WTC11 (cell line): ENCODE results near the gene MCFD2. TPM values are rescaled to one million over a fixed set of nuclear protein-coding genes. Genes with fewer than 3 reads are reported as not detected.

Experiments used
- ATAC-seq: fragments of 200-7000 bp; cut with Tn5 transposase; 2 replicates; pipeline ENCODE4 v1.10.0; 2021; ENCODE audit warnings: mild to moderate bottlenecking, moderate library complexity
- CTCF ChIA-PET: fragments of 300-600 bp; sonication (Branson Sonifier 250); formaldehyde crosslinking; loops from one replicate; lab custom pipeline; 2021; ENCODE audit warnings: antibody characterized with exemption; lab: Charles Lee
- POLR2A ChIA-PET: fragments of 350-600 bp; sonication (Branson Sonifier 250); formaldehyde crosslinking; loops from one replicate; lab custom pipeline; 2021; ENCODE audit warnings: antibody characterized with exemption; lab: Charles Lee
- DNase-seq: peaks from one replicate; pipeline ENCODE4 v3.0.0; 2021; ENCODE audit warnings: low spot score
- H3K27ac Mint-ChIP-seq: 2 replicates; pipeline ENCODE4 v1.8.0; 2021; ENCODE audit warnings: mixed read lengths
- H3K27me3 Mint-ChIP-seq: 2 replicates; pipeline ENCODE4 v1.8.0; 2021; ENCODE audit warnings: low read depth, mild to moderate bottlenecking, moderate library complexity, mixed read lengths
- H3K36me3 Mint-ChIP-seq: 2 replicates; pipeline ENCODE4 v1.8.0; 2021; ENCODE audit warnings: mixed read lengths
- H3K4me1 Mint-ChIP-seq: 2 replicates; pipeline ENCODE4 v1.8.0; 2022; ENCODE audit warnings: mixed read lengths
- H3K4me3 Mint-ChIP-seq: 2 replicates; pipeline ENCODE4 v1.8.0; 2021; ENCODE audit warnings: mild to moderate bottlenecking, moderate library complexity, mixed read lengths
- H3K9me3 Mint-ChIP-seq: 2 replicates; pipeline ENCODE4 v1.8.0; 2021; ENCODE audit warnings: mixed read lengths
- FOXK1 ChIP-seq: sonication (generic); formaldehyde crosslinking; IDR thresholded peaks from 2 replicates; pipeline ENCODE4 v1.8.0; 2022; ENCODE audit warnings: mild to moderate bottlenecking, moderate library complexity, missing genetic modification reagents
- GABPB1 ChIP-seq: sonication (generic); formaldehyde crosslinking; IDR thresholded peaks from 2 replicates; pipeline ENCODE4 v1.8.1; 2023; ENCODE audit warnings: mild to moderate bottlenecking, missing genetic modification reagents
- HMGA2 ChIP-seq: fragments of 250-450 bp; sonication (Bioruptor Pico); IDR thresholded peaks from 2 replicates; pipeline ENCODE4 v1.4.0; 2021; ENCODE audit warnings: mild to moderate bottlenecking, moderate library complexity
- IRF2 ChIP-seq: sonication (generic); formaldehyde crosslinking; IDR thresholded peaks from 2 replicates; pipeline ENCODE4 v1.8.0; 2022; ENCODE audit warnings: low read depth, missing genetic modification reagents, borderline replicate concordance
- JAZF1 ChIP-seq: fragments of 250-450 bp; sonication (Bioruptor Pico); IDR thresholded peaks from 2 replicates; pipeline ENCODE4 v1.9.0; 2021; ENCODE audit warnings: moderate library complexity, mild to moderate bottlenecking, inconsistent platforms
- NR2C2 ChIP-seq: sonication (generic); formaldehyde crosslinking; IDR thresholded peaks from 2 replicates; pipeline ENCODE4 v1.8.0; 2022; ENCODE audit warnings: mild to moderate bottlenecking, missing genetic modification reagents
- RORB ChIP-seq: fragments of 250-450 bp; sonication (Bioruptor Pico); IDR thresholded peaks from 2 replicates; pipeline ENCODE4 v1.9.0; 2021; ENCODE audit warnings: mild to moderate bottlenecking
- SMAD4 ChIP-seq: sonication (generic); formaldehyde crosslinking; IDR thresholded peaks from 2 replicates; pipeline ENCODE4 v1.8.0; 2022; ENCODE audit warnings: mild to moderate bottlenecking, missing genetic modification reagents
- TEAD1 ChIP-seq: sonication (generic); formaldehyde crosslinking; IDR thresholded peaks from 2 replicates; pipeline ENCODE4 v1.8.0; 2022; ENCODE audit warnings: mild to moderate bottlenecking, missing genetic modification reagents
- ZNF138 ChIP-seq: sonication (generic); formaldehyde crosslinking; conservative IDR thresholded peaks from 2 replicates; pipeline ENCODE4 v1.8.1; 2022; ENCODE audit warnings: mild to moderate bottlenecking, moderate library complexity, missing genetic modification reagents
- total RNA-seq: library from RNA; stranded (reverse); gene quantifications from 3 replicates; pipeline ENCODE4 v1.2.3, GENCODE V29; 2021
- TF ChIP-seq, protein P1 (sequence below): fragments of 250-450 bp; sonication (Bioruptor Pico); IDR thresholded peaks from 2 replicates; pipeline ENCODE4 v1.9.0; 2021; ENCODE audit warnings: mild to moderate bottlenecking
- TF ChIP-seq, protein P2 (sequence below): sonication (generic); formaldehyde crosslinking; IDR thresholded peaks from 2 replicates; pipeline ENCODE4 v1.8.0; 2023; ENCODE audit warnings: missing genetic modification reagents
- TF ChIP-seq, protein P3 (sequence below): fragments of 250-450 bp; sonication (Bioruptor Pico); IDR thresholded peaks from 2 replicates; pipeline ENCODE4 v1.9.0; 2021; ENCODE audit warnings: moderate library complexity, mild to moderate bottlenecking, inconsistent platforms, borderline replicate concordance
- TF ChIP-seq, protein P4 (sequence below): sonication (generic); formaldehyde crosslinking; IDR thresholded peaks from 2 replicates; pipeline ENCODE4 v1.8.1; 2022; ENCODE audit warnings: missing genetic modification reagents, borderline replicate concordance
- TF ChIP-seq, protein P5 (sequence below): fragments of 250-450 bp; sonication (Bioruptor Pico); IDR thresholded peaks from 2 replicates; pipeline ENCODE4 v1.8.0; 2021; ENCODE audit warnings: mild to moderate bottlenecking
- TF ChIP-seq, protein P6 (sequence below): sonication (generic); formaldehyde crosslinking; IDR thresholded peaks from 2 replicates; pipeline ENCODE4 v1.8.1; 2022; ENCODE audit warnings: mild to moderate bottlenecking, missing genetic modification reagents, moderate library complexity, borderline replicate concordance
- TF ChIP-seq, protein P7 (sequence below): sonication (generic); formaldehyde crosslinking; conservative IDR thresholded peaks from 2 replicates; pipeline ENCODE4 v1.8.1; 2022; ENCODE audit warnings: mild to moderate bottlenecking, missing genetic modification reagents
- TF ChIP-seq, protein P8 (sequence below): sonication (generic); formaldehyde crosslinking; IDR thresholded peaks from 2 replicates; pipeline ENCODE4 v1.8.1; 2023; ENCODE audit warnings: mild to moderate bottlenecking, missing genetic modification reagents
- TF ChIP-seq, protein P9 (sequence below): sonication (generic); formaldehyde crosslinking; IDR thresholded peaks from 2 replicates; pipeline ENCODE4 v1.8.1; 2023; ENCODE audit warnings: mild to moderate bottlenecking, missing genetic modification reagents

MCFD2 gene
- total RNA-seq, 1 experiment from 2014 or later: 68.1 TPM

DNA sequence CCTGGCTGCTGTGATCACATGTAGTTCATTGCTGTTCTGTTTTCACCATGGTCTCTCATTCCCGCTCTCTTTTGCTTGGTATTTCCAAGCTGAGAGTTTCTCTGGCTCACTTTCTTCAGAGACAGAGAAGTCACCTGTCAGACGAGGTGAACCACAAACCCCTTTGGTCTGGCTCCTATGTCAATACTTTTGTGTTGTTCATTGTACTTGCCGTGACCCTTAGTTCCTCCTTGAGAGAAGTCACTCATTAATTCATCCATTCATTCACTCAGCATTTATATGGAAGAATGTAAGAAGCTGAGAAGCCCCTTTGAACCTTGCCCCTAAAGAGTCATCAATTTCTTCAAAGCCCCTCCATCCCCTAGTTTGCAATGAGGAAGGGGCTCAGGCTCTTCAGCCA, 15.2 kb downstream of the MCFD2 start (continued):
- TF ChIP-seq, protein P1, sequence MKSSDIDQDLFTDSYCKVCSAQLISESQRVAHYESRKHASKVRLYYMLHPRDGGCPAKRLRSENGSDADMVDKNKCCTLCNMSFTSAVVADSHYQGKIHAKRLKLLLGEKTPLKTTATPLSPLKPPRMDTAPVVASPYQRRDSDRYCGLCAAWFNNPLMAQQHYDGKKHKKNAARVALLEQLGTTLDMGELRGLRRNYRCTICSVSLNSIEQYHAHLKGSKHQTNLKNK (CRISPR knock-in tag): no peak
- TF ChIP-seq, protein P2, sequence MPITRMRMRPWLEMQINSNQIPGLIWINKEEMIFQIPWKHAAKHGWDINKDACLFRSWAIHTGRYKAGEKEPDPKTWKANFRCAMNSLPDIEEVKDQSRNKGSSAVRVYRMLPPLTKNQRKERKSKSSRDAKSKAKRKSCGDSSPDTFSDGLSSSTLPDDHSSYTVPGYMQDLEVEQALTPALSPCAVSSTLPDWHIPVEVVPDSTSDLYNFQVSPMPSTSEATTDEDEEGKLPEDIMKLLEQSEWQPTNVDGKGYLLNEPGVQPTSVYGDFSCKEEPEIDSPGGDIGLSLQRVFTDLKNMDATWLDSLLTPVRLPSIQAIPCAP (CRISPR knock-in tag): no peak
- no peak for TF ChIP-seq IRF2
- TF ChIP-seq, protein P3, sequence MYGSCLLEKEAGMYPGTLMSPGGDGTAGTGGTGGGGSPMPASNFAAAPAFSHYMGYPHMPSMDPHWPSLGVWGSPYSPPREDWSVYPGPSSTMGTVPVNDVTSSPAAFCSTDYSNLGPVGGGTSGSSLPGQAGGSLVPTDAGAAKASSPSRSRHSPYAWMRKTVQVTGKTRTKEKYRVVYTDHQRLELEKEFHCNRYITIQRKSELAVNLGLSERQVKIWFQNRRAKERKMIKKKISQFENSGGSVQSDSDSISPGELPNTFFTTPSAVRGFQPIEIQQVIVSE (CRISPR knock-in tag): no peak

DNA sequence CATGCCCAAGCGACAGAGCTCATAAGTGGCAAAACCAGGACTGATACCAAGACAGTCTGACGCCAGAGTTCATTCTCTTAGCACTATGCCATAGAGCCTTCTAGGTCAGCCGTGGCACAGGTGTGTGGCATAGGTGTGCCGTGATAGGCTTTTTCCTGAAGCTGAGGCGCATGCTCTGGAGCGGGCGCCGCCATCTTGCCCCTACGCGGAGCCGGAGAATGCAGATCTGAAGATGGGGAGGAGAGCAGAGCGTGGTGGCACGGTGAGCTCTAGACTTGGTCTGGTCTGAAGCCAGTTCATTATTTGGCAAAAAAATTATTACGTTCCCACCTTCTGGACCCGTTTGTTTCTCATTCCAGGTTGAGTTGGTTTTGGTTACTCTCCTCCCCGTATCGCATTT, 16.6 kb downstream of the MCFD2 start:
- Mint-ChIP-seq H3K9me3 (no peaks in the 10 kb centered on the region), H3K27ac (no peak overlapping the region), H3K27me3 (no peaks in the 10 kb centered on the region), H3K36me3 (no peaks in the 10 kb centered on the region), H3K4me1 (no peaks in the 10 kb centered on the region), H3K4me3 (no peak overlapping the region)
- no peak for ATAC-seq
- ChIA-PET CTCF (no interaction called here), POLR2A (no interaction called here)
- TF ChIP-seq, protein P4, sequence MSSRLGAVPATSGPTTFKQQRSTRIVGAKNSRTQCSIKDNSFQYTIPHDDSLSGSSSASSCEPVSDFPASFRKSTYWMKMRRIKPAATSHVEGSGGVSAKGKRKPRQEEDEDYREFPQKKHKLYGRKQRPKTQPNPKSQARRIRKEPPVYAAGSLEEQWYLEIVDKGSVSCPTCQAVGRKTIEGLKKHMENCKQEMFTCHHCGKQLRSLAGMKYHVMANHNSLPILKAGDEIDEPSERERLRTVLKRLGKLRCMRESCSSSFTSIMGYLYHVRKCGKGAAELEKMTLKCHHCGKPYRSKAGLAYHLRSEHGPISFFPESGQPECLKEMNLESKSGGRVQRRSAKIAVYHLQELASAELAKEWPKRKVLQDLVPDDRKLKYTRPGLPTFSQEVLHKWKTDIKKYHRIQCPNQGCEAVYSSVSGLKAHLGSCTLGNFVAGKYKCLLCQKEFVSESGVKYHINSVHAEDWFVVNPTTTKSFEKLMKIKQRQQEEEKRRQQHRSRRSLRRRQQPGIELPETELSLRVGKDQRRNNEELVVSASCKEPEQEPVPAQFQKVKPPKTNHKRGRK: no peak
- TF ChIP-seq, all 79 proteins: peak for 0
- no peak for DNase-seq

DNA sequence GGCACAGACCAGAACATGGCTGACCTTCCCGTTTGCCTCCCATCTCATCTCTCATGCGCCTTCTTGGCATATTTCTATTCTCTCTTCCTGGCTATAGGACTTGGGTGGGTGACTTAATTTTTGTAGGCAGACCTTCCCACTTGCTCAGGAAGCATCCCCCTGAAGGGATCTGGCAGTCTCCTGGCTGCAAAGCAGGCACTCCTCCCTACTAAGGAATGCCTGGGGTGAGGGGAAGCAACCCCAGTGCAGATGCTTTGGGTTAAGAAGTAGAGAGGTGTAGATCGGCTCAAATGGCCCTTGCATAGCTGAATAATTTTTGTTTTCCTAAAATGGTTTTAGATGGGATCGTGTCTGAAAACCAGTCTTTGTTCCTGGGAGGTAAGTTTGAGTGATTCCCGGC, 17.6 kb downstream of the MCFD2 start:
- Mint-ChIP-seq H3K9me3 (no peaks in the 10 kb centered on the region), H3K36me3 (no peaks in the 10 kb centered on the region), H3K27me3 (no peaks in the 10 kb centered on the region), H3K4me1 (no peaks in the 10 kb centered on the region), H3K4me3 (no peak overlapping the region)
- CTCF ChIA-PET: no interaction called here
- no peak for ATAC-seq
- TF ChIP-seq, protein P5, sequence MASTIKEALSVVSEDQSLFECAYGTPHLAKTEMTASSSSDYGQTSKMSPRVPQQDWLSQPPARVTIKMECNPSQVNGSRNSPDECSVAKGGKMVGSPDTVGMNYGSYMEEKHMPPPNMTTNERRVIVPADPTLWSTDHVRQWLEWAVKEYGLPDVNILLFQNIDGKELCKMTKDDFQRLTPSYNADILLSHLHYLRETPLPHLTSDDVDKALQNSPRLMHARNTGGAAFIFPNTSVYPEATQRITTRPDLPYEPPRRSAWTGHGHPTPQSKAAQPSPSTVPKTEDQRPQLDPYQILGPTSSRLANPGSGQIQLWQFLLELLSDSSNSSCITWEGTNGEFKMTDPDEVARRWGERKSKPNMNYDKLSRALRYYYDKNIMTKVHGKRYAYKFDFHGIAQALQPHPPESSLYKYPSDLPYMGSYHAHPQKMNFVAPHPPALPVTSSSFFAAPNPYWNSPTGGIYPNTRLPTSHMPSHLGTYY: no peak
- TF ChIP-seq, protein P6, sequence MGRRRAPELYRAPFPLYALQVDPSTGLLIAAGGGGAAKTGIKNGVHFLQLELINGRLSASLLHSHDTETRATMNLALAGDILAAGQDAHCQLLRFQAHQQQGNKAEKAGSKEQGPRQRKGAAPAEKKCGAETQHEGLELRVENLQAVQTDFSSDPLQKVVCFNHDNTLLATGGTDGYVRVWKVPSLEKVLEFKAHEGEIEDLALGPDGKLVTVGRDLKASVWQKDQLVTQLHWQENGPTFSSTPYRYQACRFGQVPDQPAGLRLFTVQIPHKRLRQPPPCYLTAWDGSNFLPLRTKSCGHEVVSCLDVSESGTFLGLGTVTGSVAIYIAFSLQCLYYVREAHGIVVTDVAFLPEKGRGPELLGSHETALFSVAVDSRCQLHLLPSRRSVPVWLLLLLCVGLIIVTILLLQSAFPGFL (CRISPR knock-in tag): no peak
- no peak for TF ChIP-seq NR2C2 (CRISPR knock-in tag)
- TF ChIP-seq, protein P7, sequence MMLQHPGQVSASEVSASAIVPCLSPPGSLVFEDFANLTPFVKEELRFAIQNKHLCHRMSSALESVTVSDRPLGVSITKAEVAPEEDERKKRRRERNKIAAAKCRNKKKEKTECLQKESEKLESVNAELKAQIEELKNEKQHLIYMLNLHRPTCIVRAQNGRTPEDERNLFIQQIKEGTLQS (CRISPR knock-in tag): no peak
- TF ChIP-seq, protein P8, sequence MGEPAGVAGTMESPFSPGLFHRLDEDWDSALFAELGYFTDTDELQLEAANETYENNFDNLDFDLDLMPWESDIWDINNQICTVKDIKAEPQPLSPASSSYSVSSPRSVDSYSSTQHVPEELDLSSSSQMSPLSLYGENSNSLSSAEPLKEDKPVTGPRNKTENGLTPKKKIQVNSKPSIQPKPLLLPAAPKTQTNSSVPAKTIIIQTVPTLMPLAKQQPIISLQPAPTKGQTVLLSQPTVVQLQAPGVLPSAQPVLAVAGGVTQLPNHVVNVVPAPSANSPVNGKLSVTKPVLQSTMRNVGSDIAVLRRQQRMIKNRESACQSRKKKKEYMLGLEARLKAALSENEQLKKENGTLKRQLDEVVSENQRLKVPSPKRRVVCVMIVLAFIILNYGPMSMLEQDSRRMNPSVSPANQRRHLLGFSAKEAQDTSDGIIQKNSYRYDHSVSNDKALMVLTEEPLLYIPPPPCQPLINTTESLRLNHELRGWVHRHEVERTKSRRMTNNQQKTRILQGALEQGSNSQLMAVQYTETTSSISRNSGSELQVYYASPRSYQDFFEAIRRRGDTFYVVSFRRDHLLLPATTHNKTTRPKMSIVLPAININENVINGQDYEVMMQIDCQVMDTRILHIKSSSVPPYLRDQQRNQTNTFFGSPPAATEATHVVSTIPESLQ: no peak
- TF ChIP-seq GABPB1 (CRISPR knock-in tag): no peak
- TF ChIP-seq, protein P9, sequence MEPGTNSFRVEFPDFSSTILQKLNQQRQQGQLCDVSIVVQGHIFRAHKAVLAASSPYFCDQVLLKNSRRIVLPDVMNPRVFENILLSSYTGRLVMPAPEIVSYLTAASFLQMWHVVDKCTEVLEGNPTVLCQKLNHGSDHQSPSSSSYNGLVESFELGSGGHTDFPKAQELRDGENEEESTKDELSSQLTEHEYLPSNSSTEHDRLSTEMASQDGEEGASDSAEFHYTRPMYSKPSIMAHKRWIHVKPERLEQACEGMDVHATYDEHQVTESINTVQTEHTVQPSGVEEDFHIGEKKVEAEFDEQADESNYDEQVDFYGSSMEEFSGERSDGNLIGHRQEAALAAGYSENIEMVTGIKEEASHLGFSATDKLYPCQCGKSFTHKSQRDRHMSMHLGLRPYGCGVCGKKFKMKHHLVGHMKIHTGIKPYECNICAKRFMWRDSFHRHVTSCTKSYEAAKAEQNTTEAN (CRISPR knock-in tag): no peak
- TF ChIP-seq, protein P3 (CRISPR knock-in tag): no peak
- TF ChIP-seq HMGA2 (CRISPR knock-in tag): no peak
- no peak for TF ChIP-seq SMAD4 (CRISPR knock-in tag)
- TF ChIP-seq JAZF1: no peak
- TF ChIP-seq RORB (CRISPR knock-in tag): no peak
- TF ChIP-seq ZNF138: no peak
- no peak for TF ChIP-seq FOXK1
- TF ChIP-seq TEAD1 (CRISPR knock-in tag): no peak
- TF ChIP-seq, all 79 proteins: peak for 0
- DNase-seq: no peak
- POLR2A ChIA-PET: no interaction called here
- H3K27ac Mint-ChIP-seq: no peak overlapping the region
